ENCODE measurements around the gene ANKRD13A.
A peak's percentile ranks its signal among the peaks of the same experiment; 100 is the strongest.

Gene ANKRD13A

DNA sequence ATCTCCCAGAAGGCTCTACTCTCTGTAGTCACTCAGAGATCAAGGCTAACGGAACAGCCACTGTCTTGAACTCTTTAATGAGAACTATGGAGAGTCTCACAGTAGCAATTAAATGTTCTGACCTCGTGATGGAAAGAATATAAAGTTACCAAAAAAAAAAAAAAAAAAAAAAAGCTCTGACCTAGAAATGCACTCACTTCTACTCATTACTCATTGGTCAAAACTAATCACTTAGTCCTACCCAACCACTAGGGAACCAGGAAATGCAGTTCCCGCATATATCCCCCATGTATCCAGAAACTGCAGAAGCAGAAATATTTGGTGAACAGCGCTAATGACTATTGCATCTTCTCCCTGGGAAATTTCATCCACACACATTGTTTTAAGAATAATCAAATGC, 78.6 kb downstream of the ANKRD13A start:
- Histone ChIP-seq H2AFZ (ENCODE audit: low read depth, low read length) (no peak overlapping the region), H2BK12ac (ENCODE audit: low read length in 2 of 2) (no peak overlapping the region), H2AK5ac (ENCODE audit: low read length, severe bottlenecking) (no peak overlapping the region), H3K27ac (ENCODE audit: low read length, poor library complexity, severe bottlenecking) (no peak overlapping the region), H3K4ac (ENCODE audit: low read depth in 1 of 2, low read length in 2 of 2) (no peak overlapping the region), H3K14ac (ENCODE audit: low read length in 2 of 2) (no peak overlapping the region), H3K4me3 (ENCODE audit: insufficient read depth in 1 of 2, low read depth in 1 of 2, low read length in 2 of 2) (no peak overlapping the region), H4K8ac (ENCODE audit: low read length) (no peak overlapping the region), H3K4me2 (ENCODE audit: low read length, poor library complexity, severe bottlenecking) (no peak overlapping the region), H3K79me1 (replicated peaks; ENCODE audit: low read length, poor library complexity, severe bottlenecking) (no peaks in the 10 kb centered on the region), H2BK120ac (ENCODE audit: low read depth, low read length) (no peak overlapping the region), H3K18ac (ENCODE audit: low read depth in 1 of 2, low read length in 2 of 2) (no peak overlapping the region), H2BK15ac (ENCODE audit: low read depth, poor library complexity, severe bottlenecking) (no peak overlapping the region), H3K36me3 (ENCODE audit: control insufficient read depth in 1 of 2, insufficient read depth in 2 of 2, low read depth in 1 of 2, low read length in 2 of 2) (no peaks in the 10 kb centered on the region), H4K91ac (ENCODE audit: low read length) (no peak overlapping the region), H3K23ac (ENCODE audit: low read length in 2 of 2) (no peak overlapping the region), H3K9me3 (ENCODE audit: control insufficient read depth, low read length) (no peaks in the 10 kb centered on the region), H3K9ac (ENCODE audit: low read length) (no peak overlapping the region), H3K4me1 (ENCODE audit: control insufficient read depth, insufficient read depth, low read depth, low read length) (peaks cover 1% of the 10 kb centered on the region), H2BK5ac (ENCODE audit: low read depth, low read length, poor library complexity, severe bottlenecking) (no peak overlapping the region), H3K27me3 (ENCODE audit: control insufficient read depth in 1 of 2, insufficient read depth in 1 of 2, low read length in 2 of 2) (peaks cover 0 to 11% of the 10 kb centered on the region in 2 experiments)
- DNase-seq: no peak
- WGBS: 100% methylated on average over 3 of the region's 4 CpGs

- peak overlapping the region; percentile 91 for H2BK120ac ChIP-seq (ENCODE audit: low read depth, low read length)
- DNase-seq: peak; percentile 93
- H4K8ac ChIP-seq (ENCODE audit: low read length): peak overlapping the region; percentile 98
- H2AK5ac ChIP-seq (ENCODE audit: low read length, severe bottlenecking): no peak overlapping the region
- peak overlapping the region; percentile 58 for H2AFZ ChIP-seq (ENCODE audit: low read depth, low read length)
- H2BK15ac ChIP-seq (ENCODE audit: low read depth, poor library complexity, severe bottlenecking): peak overlapping the region; percentile 92
- peak overlapping the region in 1 of 2 experiments; percentile 97 for H3K14ac ChIP-seq (ENCODE audit: low read length in 2 of 2)
- H4K91ac ChIP-seq (ENCODE audit: low read length): peak overlapping the region; percentile 96
- H3K4ac ChIP-seq (ENCODE audit: low read depth in 1 of 2, low read length in 2 of 2): peak overlapping the region; percentile 93 to 98
- no peak overlapping the region for H3K23ac ChIP-seq (ENCODE audit: low read length in 2 of 2)
- H3K9me3 ChIP-seq (ENCODE audit: control insufficient read depth, low read length): no peaks in the 10 kb centered on the region
- no peak overlapping the region for H3K27ac ChIP-seq (ENCODE audit: low read length, poor library complexity, severe bottlenecking)
- no peak overlapping the region for H3K4me2 ChIP-seq (ENCODE audit: low read length, poor library complexity, severe bottlenecking)
- no peaks in the 10 kb centered on the region for H3K79me1 ChIP-seq (replicated peaks; ENCODE audit: low read length, poor library complexity, severe bottlenecking)
- no peak overlapping the region for H2BK5ac ChIP-seq (ENCODE audit: low read depth, low read length, poor library complexity, severe bottlenecking)
- peak overlapping the region; percentile 11 to 93 for H2BK12ac ChIP-seq (ENCODE audit: low read length in 2 of 2)
- peak overlapping the region; percentile 93 to 94 for H3K18ac ChIP-seq (ENCODE audit: low read depth in 1 of 2, low read length in 2 of 2)
- peaks cover 0 to 1% of the 10 kb centered on the region in 2 experiments for H3K27me3 ChIP-seq (ENCODE audit: control insufficient read depth in 1 of 2, insufficient read depth in 1 of 2, low read length in 2 of 2)
- no peak overlapping the region for H3K4me3 ChIP-seq (ENCODE audit: insufficient read depth in 1 of 2, low read depth in 1 of 2, low read length in 2 of 2)
- no peaks in the 10 kb centered on the region for H3K36me3 ChIP-seq (ENCODE audit: control insufficient read depth in 1 of 2, insufficient read depth in 2 of 2, low read depth in 1 of 2, low read length in 2 of 2)
- 86% methylated on average over 24 of the region's 24 CpGs for WGBS
- no peaks in the 10 kb centered on the region for H3K4me1 ChIP-seq (ENCODE audit: control insufficient read depth, insufficient read depth, low read depth, low read length)
- H3K9ac ChIP-seq (ENCODE audit: low read length): no peak overlapping the region
These were observed 80.5 kb downstream of the ANKRD13A start for GRCh38 chr12:110079477-110080400.

GRCh38 chr12:110080410-110080809, 81.2 kb downstream of the ANKRD13A start:
- Histone ChIP-seq H3K27me3 (ENCODE audit: control insufficient read depth in 1 of 2, insufficient read depth in 1 of 2, low read length in 2 of 2) (peaks cover 0 to 3% of the 10 kb centered on the region in 2 experiments), H2BK15ac (ENCODE audit: low read depth, poor library complexity, severe bottlenecking) (peak overlapping the region; percentile 92), H3K9me3 (ENCODE audit: control insufficient read depth, low read length) (no peaks in the 10 kb centered on the region), H2BK5ac (ENCODE audit: low read depth, low read length, poor library complexity, severe bottlenecking) (no peak overlapping the region), H4K91ac (ENCODE audit: low read length) (peak overlapping the region; percentile 80), H2AFZ (ENCODE audit: low read depth, low read length) (no peak overlapping the region), H3K4me2 (ENCODE audit: low read length, poor library complexity, severe bottlenecking) (no peak overlapping the region), H3K79me1 (replicated peaks; ENCODE audit: low read length, poor library complexity, severe bottlenecking) (no peaks in the 10 kb centered on the region), H3K27ac (ENCODE audit: low read length, poor library complexity, severe bottlenecking) (no peak overlapping the region), H3K4ac (ENCODE audit: low read depth in 1 of 2, low read length in 2 of 2) (peak overlapping the region; percentile 15 to 45), H3K23ac (ENCODE audit: low read length in 2 of 2) (no peak overlapping the region), H2BK120ac (ENCODE audit: low read depth, low read length) (peak overlapping the region; percentile 91), H2AK5ac (ENCODE audit: low read length, severe bottlenecking) (no peak overlapping the region), H3K4me1 (ENCODE audit: control insufficient read depth, insufficient read depth, low read depth, low read length) (no peaks in the 10 kb centered on the region), H3K36me3 (ENCODE audit: control insufficient read depth in 1 of 2, insufficient read depth in 2 of 2, low read depth in 1 of 2, low read length in 2 of 2) (no peaks in the 10 kb centered on the region), H3K4me3 (ENCODE audit: insufficient read depth in 1 of 2, low read depth in 1 of 2, low read length in 2 of 2) (no peak overlapping the region), H3K14ac (ENCODE audit: low read length in 2 of 2) (no peak overlapping the region), H4K8ac (ENCODE audit: low read length) (peak overlapping the region; percentile 72), H3K18ac (ENCODE audit: low read depth in 1 of 2, low read length in 2 of 2) (peak overlapping the region; percentile 67 to 93), H3K9ac (ENCODE audit: low read length) (no peak overlapping the region), H2BK12ac (ENCODE audit: low read length in 2 of 2) (peak overlapping the region; percentile 49 to 59)
- no peak for DNase-seq
- WGBS: 91% methylated on average over 7 of the region's 7 CpGs

DNA sequence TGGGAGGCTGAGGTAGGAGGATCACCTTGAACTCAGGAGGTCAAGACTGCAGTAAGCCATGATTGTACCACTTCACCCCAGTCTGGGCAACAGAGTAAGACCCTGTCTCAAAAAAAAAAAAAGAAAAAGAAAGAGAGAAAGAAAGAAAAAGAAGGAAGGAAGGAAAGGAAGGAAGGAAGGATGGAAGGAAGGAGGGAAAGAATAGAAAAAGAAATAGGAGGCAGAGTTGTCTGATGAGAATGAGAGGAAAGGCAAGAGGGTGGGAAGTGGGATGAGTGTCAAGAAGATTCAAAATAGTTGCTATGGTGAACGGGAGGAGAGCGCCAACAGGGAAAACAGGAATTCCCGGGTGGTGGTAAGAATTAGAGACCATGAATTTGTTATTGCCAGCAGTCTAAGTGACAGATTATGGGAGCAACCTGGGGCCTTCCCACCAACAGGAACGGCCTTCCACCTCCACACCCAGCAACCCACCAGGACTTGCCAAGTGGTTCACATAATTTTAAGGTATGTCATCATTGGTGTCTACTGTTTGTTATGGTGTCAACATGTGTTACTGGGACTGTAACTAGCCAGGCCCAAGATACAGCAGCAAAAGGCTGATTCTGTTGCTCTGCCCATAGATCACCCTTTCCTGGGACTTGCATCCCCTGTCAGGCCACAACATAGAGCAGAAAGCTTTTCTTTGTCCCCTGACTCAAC, 85.2 kb downstream of the ANKRD13A start:
- H3K9ac ChIP-seq (ENCODE audit: low read length): no peak overlapping the region
- H3K4ac ChIP-seq (ENCODE audit: low read depth in 1 of 2, low read length in 2 of 2): no peak overlapping the region
- peaks cover 9 to 18% of the 10 kb centered on the region in 2 experiments for H3K27me3 ChIP-seq (ENCODE audit: control insufficient read depth in 1 of 2, insufficient read depth in 1 of 2, low read length in 2 of 2)
- H2BK120ac ChIP-seq (ENCODE audit: low read depth, low read length): no peak overlapping the region
- no peaks in the 10 kb centered on the region for H3K4me1 ChIP-seq (ENCODE audit: control insufficient read depth, insufficient read depth, low read depth, low read length)
- no peaks in the 10 kb centered on the region for H3K9me3 ChIP-seq (ENCODE audit: control insufficient read depth, low read length)
- no peak overlapping the region for H3K14ac ChIP-seq (ENCODE audit: low read length in 2 of 2)
- H3K4me2 ChIP-seq (ENCODE audit: low read length, poor library complexity, severe bottlenecking): no peak overlapping the region
- WGBS: 89% methylated on average over 2 of the region's 4 CpGs
- H2AK5ac ChIP-seq (ENCODE audit: low read length, severe bottlenecking): no peak overlapping the region
- H3K23ac ChIP-seq (ENCODE audit: low read length in 2 of 2): no peak overlapping the region
- no peaks in the 10 kb centered on the region for H3K79me1 ChIP-seq (replicated peaks; ENCODE audit: low read length, poor library complexity, severe bottlenecking)
- H3K18ac ChIP-seq (ENCODE audit: low read depth in 1 of 2, low read length in 2 of 2): peak overlapping the region in 1 of 2 experiments; percentile 16
- peak; percentile 58 for DNase-seq
- no peak overlapping the region for H3K4me3 ChIP-seq (ENCODE audit: insufficient read depth in 1 of 2, low read depth in 1 of 2, low read length in 2 of 2)
- H2BK5ac ChIP-seq (ENCODE audit: low read depth, low read length, poor library complexity, severe bottlenecking): no peak overlapping the region
- H3K36me3 ChIP-seq (ENCODE audit: control insufficient read depth in 1 of 2, insufficient read depth in 2 of 2, low read depth in 1 of 2, low read length in 2 of 2): no peaks in the 10 kb centered on the region
- H3K27ac ChIP-seq (ENCODE audit: low read length, poor library complexity, severe bottlenecking): no peak overlapping the region
- H2AFZ ChIP-seq (ENCODE audit: low read depth, low read length): no peak overlapping the region
- no peak overlapping the region for H4K8ac ChIP-seq (ENCODE audit: low read length)
- H4K91ac ChIP-seq (ENCODE audit: low read length): no peak overlapping the region
- H2BK12ac ChIP-seq (ENCODE audit: low read length in 2 of 2): no peak overlapping the region
- H2BK15ac ChIP-seq (ENCODE audit: low read depth, poor library complexity, severe bottlenecking): no peak overlapping the region

Measured in mesenchymal stem cell (in vitro differentiated cells and primary cell).